A549 (cell line): ENCODE data around the gene S1PR4. TPM values are rescaled to one million over a fixed set of nuclear protein-coding genes. Genes with fewer than 3 reads are reported as not detected.
"Not testable (repeated sequence)": the region's sequence is repeated elsewhere in the genome, so short reads cannot be mapped to it uniquely, and the experiment has no call there.

Source experiments
- ATAC-seq, 2 experiments: fragments of 200-7000 bp in 1 of 2; fragments of >200 bp in 1 of 2; cut with Nextera tagmentation in 1 of 2; cut with Tn5 transposase in 1 of 2; 3 replicates each; pipeline versions ENCODE4 v1.8.0 to v1.9.1; 2018 to 2020; ENCODE audit warnings: mild to moderate bottlenecking in 1 of 2, moderate library complexity in 1 of 2
- CTCF ChIA-PET: fragments of 300-600 bp; sonication (Branson Sonifier 250); formaldehyde crosslinking; extraction: SDS; loops from one replicate; lab custom pipeline; 2021; ENCODE audit warnings: antibody characterized with exemption, inconsistent platforms; lab: Yijun Ruan, JAX
- POLR2A ChIA-PET: fragments of 350-600 bp; formaldehyde crosslinking; extraction: SDS; loops from one replicate; lab custom pipeline; 2021; ENCODE audit warnings: antibody characterized with exemption, inconsistent platforms; lab: Yijun Ruan, JAX
- DNase-seq, 2 experiments: peaks; one replicate each; pipeline versions ENCODE4 v3.0.0 to v3.0.0-alpha.2; 2011 to 2016; ENCODE audit warnings: low read depth in 1 of 2, low spot score in 1 of 2
- FAIRE-seq: peaks from 2 replicates; lab custom pipeline; 2011; peaks lifted over from hg19 to GRCh38; lab: Jason Lieb, UNC
- H3K27ac ChIP-seq, 2 experiments: fragments of >200 bp; sonication (Bioruptor Twin); formaldehyde crosslinking; 3 replicates each; pipeline ENCODE4 v1.5.1; 2016 to 2017
- H3K4me1 ChIP-seq: fragments of >200 bp; sonication (Bioruptor Twin); formaldehyde crosslinking; 3 replicates; pipeline ENCODE4 v1.6.1; 2016
- H3K4me2 ChIP-seq: fragments of >200 bp; sonication (Bioruptor Twin); formaldehyde crosslinking; 3 replicates; pipeline ENCODE4 v1.6.1; 2016
- H3K4me3 ChIP-seq: fragments of >200 bp; sonication (Bioruptor Twin); formaldehyde crosslinking; 3 replicates; pipeline ENCODE4 v1.5.1; 2016
- H3K9me3 ChIP-seq: fragments of >200 bp; sonication (Bioruptor Twin); formaldehyde crosslinking; 3 replicates; pipeline ENCODE4 v1.6.1; 2016
- ATOH8 ChIP-seq: fragments of 250-450 bp; sonication (Bioruptor Pico); IDR thresholded peaks from 2 replicates; pipeline ENCODE4 v1.5.0; 2020; ENCODE audit warnings: low read depth, mild to moderate bottlenecking, moderate library complexity
- CBX8 ChIP-seq: fragments of 200-600 bp; sonication (generic); IDR thresholded peaks from 2 replicates; pipeline ENCODE4 v1.6.1; 2016
- CHD2 ChIP-seq: fragments of 150-350 bp; IDR thresholded peaks from 2 replicates; pipeline ENCODE4 v1.6.1; 2014; ENCODE audit warnings: low read length; ENCODE audit not compliant: partially characterized antibody
- CTCF ChIP-seq: fragments of >200 bp; sonication (Bioruptor Twin); formaldehyde crosslinking; IDR thresholded peaks from 3 replicates; pipeline ENCODE4 v1.5.1; 2016
- FOSB ChIP-seq: fragments of 250-450 bp; sonication (Bioruptor Pico); IDR thresholded peaks from 2 replicates; pipeline ENCODE4 v1.5.0; 2020; ENCODE audit warnings: mild to moderate bottlenecking, moderate library complexity
- FOSL2 ChIP-seq, 2 experiments: fragments of 450-650 bp in 1 of 2; fragments of >200 bp in 1 of 2; sonication (Bioruptor Twin) in 1 of 2; formaldehyde crosslinking; IDR thresholded peaks; 2 replicates each; pipeline versions ENCODE4 v1.5.0 to v1.6.1; 2016 to 2020; ENCODE audit warnings: mild to moderate bottlenecking in 1 of 2, moderate library complexity in 1 of 2
- GATA3 ChIP-seq: IDR thresholded peaks from 2 replicates; pipeline ENCODE4 v1.6.1; 2012; ENCODE audit warnings: borderline replicate concordance
- HEYL ChIP-seq: fragments of 250-450 bp; sonication (Bioruptor Pico); IDR thresholded peaks from 2 replicates; pipeline ENCODE4 v1.8.0; 2021; ENCODE audit warnings: mild to moderate bottlenecking, moderate library complexity
- HMGXB4 ChIP-seq: fragments of 250-450 bp; sonication (Bioruptor Pico); IDR thresholded peaks from 2 replicates; pipeline ENCODE4 v1.5.0; 2021; ENCODE audit warnings: mild to moderate bottlenecking, moderate library complexity, borderline replicate concordance
- KDM5A ChIP-seq: fragments of 200-600 bp; sonication (generic); IDR thresholded peaks from 2 replicates; pipeline ENCODE4 v1.6.1; 2016; ENCODE audit warnings: antibody characterized with exemption, mild to moderate bottlenecking
- MAFK ChIP-seq: fragments of 450-650 bp; IDR thresholded peaks from 2 replicates; pipeline ENCODE4 v1.6.1; 2014; ENCODE audit not compliant: partially characterized antibody
- NR3C1 ChIP-seq: fragments of >200 bp; sonication (Bioruptor Twin); formaldehyde crosslinking; IDR thresholded peaks from 3 replicates; pipeline ENCODE4 v1.6.1; 2017
- POLR2A ChIP-seq: IDR thresholded peaks from 2 replicates; pipeline ENCODE4 v1.6.1; 2012; ENCODE audit warnings: mild to moderate bottlenecking, low read length
- RCOR1 ChIP-seq: fragments of 150-350 bp; IDR thresholded peaks from 2 replicates; pipeline ENCODE4 v1.6.1; 2014; ENCODE audit warnings: antibody characterized with exemption, low read length, low read depth
- RNF2 ChIP-seq: fragments of 200-600 bp; sonication (generic); IDR thresholded peaks from 2 replicates; pipeline ENCODE4 v1.6.1; 2016; ENCODE audit warnings: low read depth, mild to moderate bottlenecking, antibody characterized with exemption, moderate library complexity, borderline replicate concordance
- TFCP2L1 ChIP-seq: fragments of 250-450 bp; sonication (Bioruptor Pico); IDR thresholded peaks from 2 replicates; pipeline ENCODE4 v1.5.0; 2021; ENCODE audit warnings: mild to moderate bottlenecking
- ZNF302 ChIP-seq: fragments of 250-450 bp; sonication (Bioruptor Pico); IDR thresholded peaks from 2 replicates; pipeline ENCODE4 v1.9.0; 2021; ENCODE audit warnings: inconsistent platforms, mild to moderate bottlenecking, moderate library complexity
- WGBS: methylation state at CpG from one replicate; pipeline ENCODE4 v1.1.6; 2017; ENCODE audit errors: missing lambda C conversion rate; 5-methylcytosine and 5-hydroxymethylcytosine counted together
- polyA plus RNA-seq, 4 experiments: library from polyadenylated mRNA; depleted of rRNA in 3 of 4; stranded (reverse); fragments of >200 nt; fragmentation: RNase III in 1 of 4; extraction: RNeasy Plus Mini Kit Qiagen cat#74134 plus additional on column Dnase treatment in 1 of 4; gene quantifications; 2 replicates in 3 of 4; 3 replicates in 1 of 4; pipeline ENCODE4 v1.2.3, GENCODE V29; 2011 to 2017
- TF ChIP-seq, protein P1 (sequence below): IDR thresholded peaks from 2 replicates; pipeline ENCODE4 v1.6.1; 2012

Gene S1PR4
- polyA plus RNA-seq, 2 of the 4 experiments (the other 2 are of a cell fraction), result 0.09 to 0.17 TPM

DNA sequence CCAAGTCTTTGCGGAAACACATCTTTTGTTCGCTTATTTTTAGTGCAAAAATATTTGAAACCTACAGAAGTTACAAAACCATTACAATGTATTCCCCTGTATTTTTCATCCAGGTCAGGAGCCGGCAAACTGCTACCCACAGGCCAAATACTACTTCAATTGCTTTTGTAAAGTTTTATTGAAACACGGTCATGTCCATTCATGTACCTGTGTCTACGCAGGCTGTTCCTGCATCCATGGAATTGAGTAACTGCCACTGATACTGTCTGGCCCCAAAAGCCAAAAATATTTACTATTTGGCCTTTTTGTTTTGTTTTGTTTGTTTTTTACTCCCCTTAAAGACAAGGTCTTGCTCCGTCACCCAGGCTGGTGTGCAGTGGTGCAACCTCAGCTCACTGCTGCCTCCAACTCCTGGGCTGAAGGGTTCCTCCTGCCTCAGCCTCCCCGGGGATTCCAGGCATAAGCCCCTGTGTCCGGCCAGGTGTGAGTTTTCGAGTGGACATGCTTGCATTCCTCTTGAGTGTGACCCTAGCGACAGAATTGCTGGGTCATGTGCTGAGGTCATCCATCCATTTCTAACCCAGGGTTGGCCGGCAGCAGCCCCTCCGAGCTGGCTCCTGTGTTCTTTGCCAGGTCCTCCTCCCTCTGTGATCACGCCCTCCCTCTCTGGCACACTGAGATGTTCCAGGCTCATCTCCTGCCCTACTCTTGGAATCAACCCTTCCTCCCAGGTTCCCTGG, 10.9 kb upstream of the S1PR4 start:
- CTCF ChIA-PET, result interaction anchor here (0.5 to 11.0 kb wide), 2 partner anchors 38 to 205 kb away, joined by 4 to 164 read pairs; no protein-coding TSS in a partner anchor
- H3K4me1 ChIP-seq, result peaks cover 14% of the 10 kb centered on the region; the same call in 2 of the 3 replicates
- TF ChIP-seq KDM5A (no peak), MAFK (no peak), HEYL (CRISPR knock-in tag) (no peak), TFCP2L1 (CRISPR knock-in tag) (no peak), CTCF (no peak), FOSB (CRISPR knock-in tag) (no peak), CBX8 (no peak)
- no peak for ATAC-seq
- H3K9me3 ChIP-seq, result no peaks in the 10 kb centered on the region
- FAIRE-seq, result no peak
- H3K27ac ChIP-seq, result no peak overlapping the region
- H3K4me2 ChIP-seq, result no peak overlapping the region
- H3K4me3 ChIP-seq, result no peak overlapping the region
- DNase-seq, result no peak
- POLR2A ChIA-PET, result no interaction called here
- WGBS, result 82% methylated on average over 10 of the region's 13 CpGs

- ATAC-seq (peak; percentile 37 to 60; a peak in 4 of 6 replicates), DNase-seq (no peak)
- CTCF ChIA-PET, result interaction anchor here (1.2 to 1.4 kb wide), 3 partner anchors 9 to 63 kb away, joined by 3 to 4 read pairs (median 4); no protein-coding TSS in a partner anchor
- Histone ChIP-seq H3K4me2 (no peak overlapping the region), H3K4me3 (no peak overlapping the region), H3K4me1 (peaks cover 25% of the 10 kb centered on the region)
- WGBS, result 84% methylated on average over 4 of the region's 15 CpGs
- no peak for TF ChIP-seq POLR2A
- no peak for TF ChIP-seq FOSL2 (IDR thresholded peaks at IDR 0.05)
- TF ChIP-seq FOSL2 (CRISPR knock-in tag; IDR thresholded peaks at IDR 0.05), result no peak
- TF ChIP-seq HMGXB4, result no peak
- no peak for TF ChIP-seq RNF2
- TF ChIP-seq RCOR1, result no peak
- TF ChIP-seq CHD2, result no peak
- TF ChIP-seq, protein P1, sequence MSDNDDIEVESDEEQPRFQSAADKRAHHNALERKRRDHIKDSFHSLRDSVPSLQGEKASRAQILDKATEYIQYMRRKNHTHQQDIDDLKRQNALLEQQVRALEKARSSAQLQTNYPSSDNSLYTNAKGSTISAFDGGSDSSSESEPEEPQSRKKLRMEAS, result no peak
- TF ChIP-seq GATA3, result no peak
- TF ChIP-seq ATOH8 (CRISPR knock-in tag), result no peak
- TF ChIP-seq ZNF302 (CRISPR knock-in tag), result no peak
- no peak for TF ChIP-seq NR3C1
- TF ChIP-seq CBX8, result no peak
- TF ChIP-seq, all 56 proteins: peak for 0
- peak overlapping the region; percentile 45 to 79; a peak in 5 of 6 replicates for H3K27ac ChIP-seq
- POLR2A ChIA-PET, result no interaction called here
- no peak for FAIRE-seq
- H3K9me3 ChIP-seq, result no peaks in the 10 kb centered on the region
Observed at GRCh38 chr19:3171894-3172672, 6.5 kb upstream of the S1PR4 start.

DNA sequence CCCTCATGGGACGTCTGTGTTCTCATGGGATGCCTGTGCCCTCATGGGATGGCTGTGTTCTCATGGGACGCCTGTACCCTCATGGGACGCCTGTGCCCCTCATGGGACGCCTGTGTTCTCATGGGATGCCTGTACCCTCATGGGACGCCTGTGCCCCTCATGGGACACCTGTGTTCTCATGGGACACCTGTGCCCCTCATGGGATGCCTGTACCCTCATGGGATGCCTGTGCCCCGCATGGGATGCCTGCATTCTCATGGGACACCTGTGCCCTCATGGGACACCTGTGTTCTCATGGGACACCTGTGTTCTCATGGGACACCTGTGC, 5.9 kb upstream of the S1PR4 start:
- WGBS, result 92% methylated on average over 5 of the region's 6 CpGs
- H3K9me3 ChIP-seq, ATAC-seq, H3K4me3 ChIP-seq, H3K4me2 ChIP-seq, CTCF ChIA-PET, FAIRE-seq, POLR2A ChIA-PET, DNase-seq: not testable (repeated sequence)
- peak overlapping the region; percentile 45 to 79; a peak in 4 of 6 replicates for H3K27ac ChIP-seq
- H3K4me1 ChIP-seq, result peaks cover 31% of the 10 kb centered on the region
